Stimulated activated CD4-positive, alpha-beta T cell treated with anti-CD3 and anti-CD28 coated beads, Interleukin-1b, Interleukin-23, amount 100 ng/mL, for 4 hours (primary cell): ENCODE measurements around the gene NPAP1.
"Not testable (repeated sequence)": the region's sequence is repeated elsewhere in the genome, so short reads cannot be mapped to it uniquely, and the experiment has no call there.

ENCODE experiments used
- DNase-seq, 2 donors: peaks; one replicate each; pipeline ENCODE4 v3.0.0-alpha.2; 2020; ENCODE audit warnings: low read depth in 2 of 2

The NPAP1 gene, protein sequence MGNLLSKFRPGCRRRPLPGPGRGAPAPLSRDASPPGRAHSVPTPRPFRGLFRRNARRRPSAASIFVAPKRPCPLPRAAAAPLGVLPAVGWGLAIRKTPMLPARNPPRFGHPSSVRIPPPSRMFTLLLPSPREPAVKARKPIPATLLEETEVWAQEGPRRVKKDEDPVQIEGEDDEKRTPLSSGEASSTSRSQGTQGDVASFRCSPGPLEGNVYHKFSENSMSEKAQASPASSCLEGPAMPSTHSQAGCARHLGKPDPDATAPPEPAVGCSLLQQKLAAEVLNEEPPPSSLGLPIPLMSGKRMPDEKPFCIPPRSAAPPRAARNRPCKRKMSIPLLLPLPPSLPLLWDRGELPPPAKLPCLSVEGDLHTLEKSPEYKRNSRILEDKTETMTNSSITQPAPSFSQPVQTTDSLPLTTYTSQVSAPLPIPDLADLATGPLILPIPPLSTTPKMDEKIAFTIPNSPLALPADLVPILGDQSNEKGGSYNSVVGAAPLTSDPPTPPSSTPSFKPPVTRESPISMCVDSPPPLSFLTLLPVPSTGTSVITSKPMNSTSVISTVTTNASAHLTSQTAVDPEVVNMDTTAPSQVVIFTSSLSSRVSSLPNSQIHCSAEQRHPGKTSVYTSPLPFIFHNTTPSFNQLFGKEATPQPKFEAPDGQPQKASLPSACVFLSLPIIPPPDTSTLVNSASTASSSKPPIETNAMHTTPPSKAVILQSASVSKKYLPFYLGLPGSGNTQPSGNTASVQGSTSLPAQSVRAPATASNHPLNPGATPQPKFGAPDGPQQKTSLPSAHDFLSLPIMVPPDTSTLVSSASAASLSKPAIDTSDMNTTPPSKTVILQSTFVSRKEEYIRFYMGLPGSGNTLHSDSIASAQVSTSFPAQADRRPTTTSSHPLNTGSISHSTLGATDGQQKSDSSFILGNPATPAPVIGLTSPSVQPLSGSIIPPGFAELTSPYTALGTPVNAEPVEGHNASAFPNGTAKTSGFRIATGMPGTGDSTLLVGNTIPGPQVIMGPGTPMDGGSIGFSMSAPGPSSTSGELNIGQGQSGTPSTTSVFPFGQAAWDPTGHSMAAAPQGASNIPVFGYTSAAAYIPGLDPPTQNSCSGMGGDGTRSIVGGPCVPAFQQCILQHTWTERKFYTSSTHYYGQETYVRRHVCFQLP

DNA sequence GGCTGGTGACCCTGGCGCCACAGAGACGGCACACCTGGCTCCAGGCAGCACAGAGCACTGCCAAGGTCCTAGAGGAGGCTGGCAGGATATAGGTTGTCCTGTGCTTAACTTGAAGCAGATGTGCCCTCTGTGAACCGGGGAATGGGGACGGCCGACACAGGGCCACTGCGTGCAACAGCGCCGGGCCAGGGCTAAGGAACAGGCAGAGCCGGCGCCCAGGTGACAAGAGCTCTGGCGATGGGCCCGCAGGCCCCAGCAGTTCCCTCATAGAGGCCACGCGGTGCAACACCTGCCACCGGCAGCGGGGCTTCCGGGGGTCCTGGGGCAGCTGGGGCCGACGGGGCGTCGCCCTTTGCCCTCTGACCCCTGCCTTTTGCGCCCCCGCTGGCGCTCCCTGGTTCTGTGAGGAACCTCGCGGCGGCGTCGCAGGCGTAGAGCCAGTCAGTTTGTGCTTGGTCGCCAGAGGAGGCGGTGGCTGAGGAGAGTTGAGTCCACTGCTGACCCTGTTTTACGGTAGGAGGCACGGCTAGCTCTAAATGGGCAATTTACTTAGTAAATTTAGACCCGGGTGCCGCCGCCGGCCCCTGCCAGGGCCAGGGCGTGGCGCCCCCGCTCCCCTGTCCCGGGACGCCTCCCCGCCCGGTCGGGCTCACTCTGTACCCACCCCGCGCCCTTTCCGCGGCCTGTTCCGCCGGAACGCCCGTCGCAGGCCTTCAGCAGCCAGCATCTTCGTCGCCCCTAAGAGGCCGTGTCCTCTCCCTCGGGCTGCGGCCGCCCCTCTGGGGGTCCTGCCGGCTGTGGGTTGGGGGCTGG is at the start of gene NPAP1:
TSS of gene NPAP1 (plus strand) at position 444 of the 813 bp plus-strand sequence. CDS start at position 537, 93 bp downstream.
- no peak for DNase-seq

DNA sequence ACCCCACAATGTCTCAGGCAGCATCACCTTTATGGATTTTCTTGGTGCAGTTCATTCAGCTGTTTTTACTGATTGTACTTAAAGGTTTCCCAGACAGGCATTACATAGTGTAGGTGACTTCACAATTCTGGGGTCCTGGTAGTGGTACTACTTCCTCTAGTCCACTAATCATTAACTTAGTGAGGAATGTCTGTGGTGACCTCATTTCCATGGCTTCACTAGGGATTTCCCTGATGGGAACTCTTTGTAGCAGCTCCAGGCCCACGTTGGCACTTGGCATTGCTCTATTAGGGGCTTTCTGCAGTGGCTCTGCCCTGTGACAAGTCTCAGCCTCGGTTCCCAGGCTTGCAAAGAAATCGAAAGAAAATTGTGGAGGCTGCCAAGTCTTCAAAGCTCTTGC is 48.1 kb upstream of the NPAP1 start:
- no peak for DNase-seq

DNA sequence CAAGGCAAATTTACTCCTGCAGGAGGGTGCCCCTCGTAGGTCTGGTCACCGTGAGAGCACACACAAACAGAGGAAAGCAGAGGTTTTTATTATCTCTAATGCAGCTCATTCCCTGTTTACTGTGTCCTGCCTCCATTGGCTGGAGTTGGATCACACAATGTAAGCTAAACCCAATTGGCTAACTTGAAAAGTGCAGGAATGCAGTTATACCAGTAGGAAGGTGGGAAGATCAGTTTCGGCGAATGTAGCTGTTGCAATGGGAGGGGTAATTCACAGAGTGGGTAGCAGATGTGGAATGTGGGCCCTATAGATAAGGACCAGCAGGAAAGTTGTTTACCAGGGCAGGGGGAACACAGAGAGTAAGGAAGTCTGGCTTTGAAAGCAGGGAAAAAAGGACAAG is 42.5 kb upstream of the NPAP1 start:
- DNase-seq: no peak

DNA sequence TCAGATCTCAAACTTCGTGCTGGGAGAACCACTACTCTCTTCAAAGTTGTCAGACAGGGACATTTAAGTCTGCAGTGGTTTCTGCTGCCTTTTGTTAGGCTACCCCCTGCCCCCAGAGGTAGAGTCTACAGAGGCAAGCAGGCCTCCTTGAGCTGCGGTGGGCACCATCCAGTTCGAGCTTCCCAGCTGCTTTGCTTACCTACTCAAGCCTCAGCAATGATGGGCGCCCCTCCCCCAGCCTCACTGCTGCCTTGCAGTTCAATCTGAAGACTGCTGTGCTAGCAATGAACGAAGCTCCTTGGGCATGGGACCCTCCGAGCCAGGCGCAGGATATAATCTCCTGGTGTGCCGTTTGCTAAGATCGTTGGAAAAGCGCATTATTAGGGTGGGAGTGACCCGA is 36.2 kb upstream of the NPAP1 start:
- DNase-seq: not testable (repeated sequence)

DNA sequence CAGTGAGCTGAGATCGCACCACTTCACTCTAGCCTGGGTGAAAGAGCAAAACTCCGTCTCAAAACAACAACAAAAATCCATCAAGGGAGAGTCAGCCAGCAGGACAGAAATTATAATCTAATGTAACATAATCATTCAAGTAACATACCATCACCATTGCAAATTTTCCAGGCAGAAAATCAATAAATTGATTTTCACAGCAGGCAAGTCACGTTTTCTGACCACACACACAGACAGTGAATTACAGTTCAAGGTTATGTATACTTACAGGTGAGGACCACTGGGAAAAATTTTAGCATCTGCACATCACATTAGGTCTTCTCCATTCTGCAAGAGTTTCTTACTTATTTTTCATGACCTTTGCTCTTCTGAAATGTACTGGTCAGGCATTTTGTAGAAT is 29.9 kb upstream of the NPAP1 start:
- no peak for DNase-seq

DNA sequence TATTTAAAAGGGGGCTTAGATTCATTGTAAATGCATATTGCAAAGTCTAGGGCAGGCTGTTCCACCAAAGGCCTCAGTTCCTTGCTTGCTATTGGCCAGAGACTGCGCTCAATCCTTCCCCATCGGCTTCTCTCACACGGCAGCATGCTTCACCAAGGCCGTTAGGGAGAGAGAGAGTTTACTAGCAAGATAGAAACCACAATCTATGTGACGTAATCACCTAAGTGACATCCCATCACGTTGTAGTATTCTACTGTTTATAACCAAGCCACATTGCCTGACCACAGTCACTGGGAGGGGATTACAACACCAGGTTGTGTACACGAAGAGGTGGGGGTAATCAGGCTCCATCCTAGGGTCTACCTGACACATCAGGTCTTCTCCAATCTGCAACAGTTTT is 16.0 kb upstream of the NPAP1 start:
- DNase-seq: no peak

DNA sequence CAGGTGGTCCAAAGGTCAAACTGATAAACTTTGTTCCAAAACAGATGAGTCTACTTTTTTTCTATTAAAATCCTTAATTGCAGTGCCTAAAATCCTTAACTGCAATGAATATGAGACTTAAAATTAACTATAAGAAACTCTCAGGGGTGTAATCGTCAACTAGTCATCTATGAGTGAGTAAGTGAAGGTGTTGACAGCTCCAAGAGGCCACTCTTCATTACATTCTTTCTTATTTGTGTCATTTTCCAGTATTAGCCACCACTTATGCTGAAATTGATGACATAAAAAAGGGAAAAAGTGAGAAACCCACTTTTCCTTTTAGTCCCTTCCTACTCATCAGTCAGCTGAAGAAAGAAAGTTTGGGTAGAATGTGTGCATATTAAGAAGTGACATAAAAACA is 12.6 kb upstream of the NPAP1 start:
- DNase-seq: no peak

DNA sequence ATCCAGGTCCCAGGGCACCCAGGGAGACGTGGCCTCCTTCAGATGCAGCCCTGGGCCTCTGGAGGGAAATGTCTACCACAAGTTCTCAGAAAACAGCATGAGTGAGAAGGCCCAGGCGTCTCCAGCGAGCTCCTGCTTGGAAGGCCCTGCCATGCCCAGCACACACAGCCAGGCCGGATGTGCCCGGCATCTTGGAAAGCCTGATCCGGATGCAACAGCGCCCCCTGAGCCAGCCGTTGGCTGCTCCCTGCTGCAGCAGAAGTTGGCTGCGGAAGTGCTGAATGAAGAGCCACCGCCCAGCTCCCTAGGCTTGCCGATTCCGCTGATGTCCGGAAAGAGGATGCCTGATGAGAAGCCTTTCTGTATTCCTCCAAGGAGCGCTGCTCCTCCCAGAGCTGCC is 856 bp downstream of the NPAP1 start:
- DNase-seq: no peak

DNA sequence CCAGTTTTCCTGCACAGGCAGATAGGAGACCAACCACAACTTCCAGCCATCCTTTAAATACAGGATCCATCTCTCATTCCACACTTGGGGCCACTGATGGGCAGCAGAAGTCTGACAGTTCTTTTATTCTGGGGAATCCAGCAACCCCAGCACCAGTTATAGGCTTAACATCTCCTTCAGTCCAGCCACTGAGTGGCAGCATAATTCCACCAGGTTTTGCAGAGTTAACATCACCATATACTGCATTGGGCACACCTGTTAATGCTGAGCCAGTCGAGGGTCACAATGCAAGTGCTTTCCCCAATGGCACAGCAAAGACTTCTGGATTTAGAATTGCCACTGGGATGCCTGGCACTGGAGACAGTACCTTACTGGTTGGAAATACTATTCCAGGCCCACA is 2.9 kb downstream of the NPAP1 start:
- DNase-seq: no peak

DNA sequence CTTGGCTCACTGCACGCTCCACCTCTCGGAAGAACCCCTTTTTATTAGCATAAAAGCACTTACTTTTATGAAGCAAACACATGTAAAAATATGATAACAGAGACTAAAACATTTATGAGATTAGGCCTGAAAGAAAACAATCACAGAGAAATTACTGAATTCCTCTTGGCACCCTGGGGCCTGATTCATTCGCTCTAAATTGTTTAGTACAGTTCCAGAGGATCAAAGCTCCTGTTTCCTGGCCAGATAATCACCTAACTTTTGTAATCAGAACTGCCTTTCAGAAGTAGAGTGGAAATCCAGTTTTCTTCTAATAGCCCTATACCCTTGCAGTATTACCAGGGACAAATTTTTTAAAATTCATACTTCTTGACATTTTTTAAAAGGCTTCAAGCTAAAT is 6.4 kb downstream of the NPAP1 start:
- no peak for DNase-seq

DNA sequence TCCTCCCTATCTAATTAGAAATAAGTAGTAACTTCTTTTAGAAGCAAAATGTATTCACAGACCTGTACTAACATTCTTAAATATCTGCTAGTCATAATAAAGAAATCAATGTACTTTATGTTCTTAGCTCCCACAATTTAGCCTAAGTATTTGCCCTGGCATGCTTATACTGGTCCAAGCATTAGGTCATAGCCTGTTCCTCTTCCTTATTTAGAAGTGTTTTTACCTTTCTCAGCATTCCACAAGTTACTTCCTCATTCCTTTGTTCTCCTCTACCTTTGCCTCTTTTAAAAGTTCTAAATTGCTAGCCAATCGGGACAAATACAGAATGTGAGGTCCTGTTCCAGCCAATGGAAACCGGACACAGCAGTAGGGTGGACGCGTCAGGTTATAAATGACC is 7.3 kb downstream of the NPAP1 start:
- DNase-seq: not testable (repeated sequence)

DNA sequence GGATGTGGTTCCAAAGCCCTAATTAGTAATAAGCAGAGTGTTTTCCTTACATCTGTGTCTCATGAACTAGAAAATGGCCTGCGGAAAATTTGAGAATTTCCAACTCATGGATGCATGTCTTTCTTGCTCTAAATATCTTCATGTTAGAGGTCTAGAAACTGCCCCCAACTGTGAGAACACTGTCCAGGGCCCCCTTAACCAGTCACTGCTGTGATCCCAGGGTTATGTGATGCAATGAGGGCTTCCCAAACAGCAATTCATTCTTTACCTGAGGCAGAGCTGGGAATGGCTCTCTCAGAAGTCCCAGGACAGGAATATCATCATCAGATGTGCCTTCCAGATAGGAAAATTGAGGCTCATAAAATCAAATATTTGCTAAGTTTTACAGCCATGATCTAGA is 8.2 kb downstream of the NPAP1 start:
- DNase-seq: no peak

DNA sequence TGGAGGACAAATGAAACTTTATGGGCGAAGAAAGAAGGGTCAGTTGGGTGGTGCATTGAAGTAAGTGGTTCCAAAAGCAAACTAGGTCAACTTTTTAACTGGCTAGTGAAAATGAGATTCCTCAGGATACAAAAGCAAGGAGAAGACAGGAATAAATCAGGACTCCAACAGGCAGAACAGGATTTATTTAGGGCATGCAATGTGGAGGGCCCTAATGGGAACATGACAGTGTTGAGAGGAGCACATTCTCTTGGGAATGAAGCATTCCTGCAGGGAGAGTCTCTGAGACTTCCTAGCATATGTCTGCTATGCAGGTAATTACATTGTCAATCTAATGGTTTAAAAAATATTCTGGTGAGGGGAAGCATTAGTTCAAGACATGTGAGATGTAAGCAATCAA is 8.7 kb downstream of the NPAP1 start:
- DNase-seq: no peak

DNA sequence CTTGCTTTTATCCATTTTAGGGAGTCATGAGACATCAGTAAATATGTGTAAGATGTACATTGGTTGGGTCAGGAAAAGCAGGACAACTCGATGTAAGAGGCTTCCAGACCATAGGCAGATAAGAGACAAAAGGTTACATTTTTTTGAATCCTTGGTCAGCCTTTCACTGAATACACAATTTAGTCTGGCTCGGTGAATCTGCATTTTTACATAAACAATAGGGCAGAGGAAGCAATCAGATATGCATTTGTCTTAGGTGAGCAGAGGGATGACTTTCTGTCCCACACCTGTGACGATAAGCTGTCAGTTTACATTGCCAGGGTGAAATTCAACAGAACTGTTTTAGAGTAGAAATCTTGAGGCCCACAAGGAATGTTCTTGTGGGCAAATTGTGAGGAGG is 20.6 kb downstream of the NPAP1 start:
- DNase-seq: no peak

DNA sequence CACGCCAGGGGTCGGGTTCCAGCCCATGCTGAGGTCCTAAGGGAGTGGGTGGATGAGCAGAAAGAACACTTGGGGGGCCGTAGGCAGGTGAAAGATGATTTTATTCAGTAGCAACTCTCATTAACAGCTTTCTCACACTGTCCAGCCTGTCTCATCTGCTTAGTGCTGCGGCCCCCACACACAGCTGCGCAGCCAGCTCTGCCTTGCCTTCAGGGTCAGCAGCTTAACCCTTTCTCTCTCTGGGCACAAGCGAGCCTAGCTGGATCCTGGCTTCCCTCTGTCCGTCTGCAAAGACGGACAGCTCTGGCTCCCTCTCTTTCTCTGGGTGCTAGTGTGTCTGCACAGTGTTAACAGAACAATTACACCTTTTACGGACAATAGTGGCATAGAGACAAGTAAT is 21.3 kb downstream of the NPAP1 start:
- no peak for DNase-seq

DNA sequence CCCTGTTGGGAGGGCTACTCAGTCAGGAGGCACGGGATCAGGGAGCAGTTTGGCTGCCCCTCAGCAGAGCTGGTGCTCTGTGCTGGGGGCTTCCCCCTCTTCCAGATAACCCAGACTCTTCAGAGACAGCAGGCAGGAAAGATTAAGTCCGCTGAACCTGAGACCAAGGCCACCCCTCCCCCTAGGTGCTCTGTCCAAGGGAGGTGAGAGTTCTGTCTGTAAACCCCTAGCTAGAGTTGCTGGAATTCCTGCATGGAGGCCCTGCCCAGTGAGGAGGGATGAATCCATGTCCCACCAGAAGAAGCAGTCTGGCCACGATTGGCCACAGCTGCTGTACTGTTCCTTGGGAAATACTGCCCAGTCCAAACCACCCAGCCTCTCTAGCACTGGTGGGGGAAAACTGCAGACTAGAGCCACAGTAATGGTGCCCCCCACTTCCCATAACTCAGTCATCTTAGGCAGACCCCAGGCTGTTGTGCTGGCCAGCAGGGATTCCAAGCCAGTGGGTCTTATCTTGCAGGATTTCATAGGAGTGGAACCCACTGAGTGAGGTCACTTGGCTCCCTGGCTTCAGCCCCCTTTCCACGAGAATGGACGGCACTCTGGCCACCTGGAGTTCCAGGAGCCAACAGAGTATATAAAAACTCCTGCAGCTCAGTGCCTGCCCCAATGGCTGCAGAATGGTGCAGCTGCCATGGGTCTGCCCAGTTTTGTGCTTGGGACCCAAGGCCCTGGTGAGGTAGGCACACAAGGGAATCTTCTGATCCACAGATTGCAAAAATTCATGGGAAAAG is 42.9 kb downstream of the NPAP1 start:
- DNase-seq: no peak

DNA sequence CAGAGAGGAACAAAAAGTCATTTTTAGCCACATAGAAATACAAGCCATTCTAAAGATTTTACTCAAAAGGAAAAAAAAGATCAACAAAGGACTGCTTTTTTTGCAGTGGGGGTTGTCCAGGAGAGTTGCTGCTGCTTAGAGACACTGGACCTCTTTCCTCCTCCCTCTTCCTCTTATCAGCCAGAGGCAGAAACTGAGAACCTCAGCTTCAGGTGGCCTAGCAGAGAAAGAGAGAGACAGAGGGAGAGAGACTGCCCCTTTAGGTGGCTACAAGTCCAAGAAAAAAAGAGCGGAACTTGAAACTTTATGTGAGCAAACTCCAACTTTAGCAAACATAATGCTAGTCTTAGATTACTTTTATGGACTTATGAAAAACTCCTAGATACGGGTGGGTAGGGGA is 54.2 kb downstream of the NPAP1 start:
- no peak for DNase-seq
